OCI-LY3 (cell line): ENCODE data around the gene CCND3.

ENCODE experiments used
- H2AFZ ChIP-seq: fragments of 200-600, 300-600 bp; shearing (Covaris generic); 2 replicates; pipeline ENCODE4 v1.6.0; 2014; ENCODE audit warnings: antibody characterized with exemption, low read depth, low read length
- H3K27ac ChIP-seq: fragments of 200-600, 300-600 bp; sonication (generic); 2 replicates; pipeline ENCODE4 v1.5.1; 2014; ENCODE audit warnings: mild to moderate bottlenecking, low read length, moderate library complexity, mixed read lengths
- H3K27me3 ChIP-seq: fragments of 200-600, 300-600 bp; sonication (generic); 2 replicates; pipeline ENCODE4 v1.6.1; 2014; ENCODE audit warnings: low read depth, low read length, mixed read lengths
- H3K36me3 ChIP-seq: fragments of 200-600, 300-600 bp; sonication (generic); replicated peaks from 2 replicates; pipeline ENCODE3; 2014; ENCODE audit warnings: low read depth, low read length, mixed read lengths
- H3K4me1 ChIP-seq: fragments of 300-600, 200-600 bp; sonication (generic); 2 replicates; pipeline ENCODE4 v1.6.1; 2014; ENCODE audit warnings: low read length, mixed read lengths
- H3K4me2 ChIP-seq: fragments of 200-600, 300-600 bp; sonication (generic); 2 replicates; pipeline ENCODE4 v1.6.1; 2014; ENCODE audit warnings: low read length, mixed read lengths
- H3K4me3 ChIP-seq: fragments of 300-600, 200-600 bp; sonication (generic); 2 replicates; pipeline ENCODE4 v1.5.1; 2014; ENCODE audit warnings: antibody characterized with exemption, mild to moderate bottlenecking, low read length, moderate library complexity
- H3K79me2 ChIP-seq: fragments of 300-600, 200-600 bp; shearing (Covaris generic); 2 replicates; pipeline ENCODE4 v1.6.1; 2014; ENCODE audit warnings: mild to moderate bottlenecking, low read length, mixed read lengths
- H3K9ac ChIP-seq: fragments of 300-600, 200-600 bp; shearing (Covaris generic); 2 replicates; pipeline ENCODE4 v1.6.0; 2014; ENCODE audit warnings: mild to moderate bottlenecking, low read length, moderate library complexity
- H3K9me3 ChIP-seq: fragments of 200-600, 300-600 bp; shearing (Covaris generic); 2 replicates; pipeline ENCODE4 v1.6.1; 2014; ENCODE audit warnings: low read length, mixed read lengths; ENCODE audit not compliant: insufficient read depth
- H4K20me1 ChIP-seq: fragments of 200-600, 300-600 bp; sonication (generic); 2 replicates; pipeline ENCODE4 v1.6.1; 2016; ENCODE audit warnings: low read length, mixed read lengths; ENCODE audit not compliant: insufficient read depth
- CTCF ChIP-seq: fragments of 200-600, 300-600 bp; sonication (generic); IDR thresholded peaks from 2 replicates; pipeline ENCODE4 v1.5.1; 2014; ENCODE audit warnings: antibody characterized with exemption, low read length, low read depth
- EZH2phosphoT487 ChIP-seq: fragments of 200-600 bp; shearing (Covaris generic); IDR thresholded peaks from 2 replicates; pipeline ENCODE4 v1.6.1; 2018; ENCODE audit warnings: antibody characterized with exemption, mixed run types, low read depth

The CCND3 gene

GRCh38 chr6:41967312-41968287 is 26.0 kb upstream of the CCND3 start:
- H3K79me2 ChIP-seq, result no peaks in the 10 kb centered on the region
- H3K4me2 ChIP-seq, result no peak overlapping the region
- H3K36me3 ChIP-seq, result no peaks in the 10 kb centered on the region
- H2AFZ ChIP-seq, result no peak overlapping the region
- no peaks in the 10 kb centered on the region for H3K9me3 ChIP-seq
- H4K20me1 ChIP-seq, result no peaks in the 10 kb centered on the region
- H3K4me1 ChIP-seq, result no peaks in the 10 kb centered on the region
- TF ChIP-seq EZH2phosphoT487 (no peak), CTCF (no peak)
- H3K4me3 ChIP-seq, result no peak overlapping the region
- H3K27ac ChIP-seq, result no peak overlapping the region
- no peaks in the 10 kb centered on the region for H3K27me3 ChIP-seq
- no peak overlapping the region for H3K9ac ChIP-seq

- no peaks in the 10 kb centered on the region for H3K36me3 ChIP-seq
- no peaks in the 10 kb centered on the region for H3K79me2 ChIP-seq
- H2AFZ ChIP-seq, result no peak overlapping the region
- H3K4me3 ChIP-seq, result no peak overlapping the region
- no peak overlapping the region for H3K27ac ChIP-seq
- no peak for TF ChIP-seq CTCF
- H3K9ac ChIP-seq, result no peak overlapping the region
- H3K4me2 ChIP-seq, result no peak overlapping the region
- no peaks in the 10 kb centered on the region for H4K20me1 ChIP-seq
- no peaks in the 10 kb centered on the region for H3K27me3 ChIP-seq
- H3K4me1 ChIP-seq, result no peaks in the 10 kb centered on the region
- H3K9me3 ChIP-seq, result no peaks in the 10 kb centered on the region
Observed at GRCh38 chr6:41966961-41967311, 25.3 kb upstream of the CCND3 start.

- Histone ChIP-seq H3K9ac (no peak overlapping the region), H3K4me3 (no peak overlapping the region), H3K79me2 (no peaks in the 10 kb centered on the region), H3K36me3 (no peaks in the 10 kb centered on the region), H3K4me2 (no peak overlapping the region), H3K4me1 (no peaks in the 10 kb centered on the region), H2AFZ (no peak overlapping the region), H4K20me1 (no peaks in the 10 kb centered on the region), H3K27ac (no peak overlapping the region), H3K9me3 (no peaks in the 10 kb centered on the region), H3K27me3 (no peaks in the 10 kb centered on the region)
- no peak for TF ChIP-seq EZH2phosphoT487
- no peak for TF ChIP-seq CTCF
Observed at GRCh38 chr6:41966214-41966920, 24.8 kb upstream of the CCND3 start.

GRCh38 chr6:41965429-41966213 is 24.0 kb upstream of the CCND3 start:
- Histone ChIP-seq H3K4me1 (no peaks in the 10 kb centered on the region), H4K20me1 (no peaks in the 10 kb centered on the region), H3K27ac (no peak overlapping the region), H3K36me3 (no peaks in the 10 kb centered on the region), H3K4me2 (no peak overlapping the region), H3K27me3 (no peaks in the 10 kb centered on the region), H3K9ac (no peak overlapping the region), H3K79me2 (no peaks in the 10 kb centered on the region), H3K9me3 (no peaks in the 10 kb centered on the region), H3K4me3 (no peak overlapping the region), H2AFZ (no peak overlapping the region)
- no peak for TF ChIP-seq CTCF
- no peak for TF ChIP-seq EZH2phosphoT487
